NK-92 treated with Interleukin-12 subunit alpha and Interleukin-12 subunit beta, amount 100 ng/mL, for 24 hours (cell line): ENCODE data around the gene KRTAP7-1.

Source experiments
- DNase-seq: peaks from one replicate; lab custom pipeline; 2025; lab: John Stamatoyannopoulos, UW

The KRTAP7-1 gene, protein sequence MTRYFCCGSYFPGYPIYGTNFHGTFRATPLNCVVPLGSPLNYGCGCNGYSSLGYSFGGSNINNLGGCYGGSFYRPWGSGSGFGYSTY

DNA sequence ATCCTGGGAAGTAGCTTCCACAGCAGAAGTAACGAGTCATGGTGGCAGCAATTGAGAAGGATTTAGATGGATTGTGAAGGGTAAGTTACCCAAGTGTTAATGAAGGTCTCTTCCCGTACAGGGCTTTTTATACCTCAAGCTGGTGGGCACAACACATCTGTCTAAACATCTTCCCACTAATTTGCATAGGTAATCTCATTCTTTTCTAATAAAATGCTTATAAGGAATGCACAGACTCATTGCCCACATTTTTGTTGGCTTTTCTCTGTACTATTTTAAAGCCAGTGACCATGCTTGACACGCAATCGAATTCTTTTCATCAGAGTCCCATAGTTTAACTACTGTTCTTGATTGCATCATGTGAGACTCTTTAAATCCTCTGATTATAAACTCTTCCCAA, at the start of gene KRTAP7-1:
KRTAP7-1 (minus strand) TSS at position 101 of the 400 bp plus-strand sequence; CDS start at position 40, 61 bp downstream.
- no peak for DNase-seq

DNA sequence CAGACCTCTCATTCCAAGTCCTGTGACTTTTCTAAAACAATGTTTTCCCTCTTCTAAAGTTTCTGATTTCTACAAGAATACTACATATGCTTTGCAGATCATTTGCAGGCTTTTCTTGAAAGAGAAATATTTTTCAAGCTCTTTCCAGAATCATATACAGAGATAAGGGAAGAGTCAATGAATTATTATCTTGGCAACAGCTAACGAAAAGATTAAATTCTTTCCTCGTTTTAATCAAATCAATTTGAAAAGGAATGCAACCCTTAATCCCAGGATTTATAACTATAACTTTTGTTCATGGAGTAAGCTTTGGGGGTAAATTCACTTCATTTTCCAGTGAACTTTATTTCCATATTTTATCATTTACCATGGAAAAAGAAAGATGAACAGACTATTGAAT, 45.0 kb upstream of the KRTAP7-1 start:
- no peak for DNase-seq

DNA sequence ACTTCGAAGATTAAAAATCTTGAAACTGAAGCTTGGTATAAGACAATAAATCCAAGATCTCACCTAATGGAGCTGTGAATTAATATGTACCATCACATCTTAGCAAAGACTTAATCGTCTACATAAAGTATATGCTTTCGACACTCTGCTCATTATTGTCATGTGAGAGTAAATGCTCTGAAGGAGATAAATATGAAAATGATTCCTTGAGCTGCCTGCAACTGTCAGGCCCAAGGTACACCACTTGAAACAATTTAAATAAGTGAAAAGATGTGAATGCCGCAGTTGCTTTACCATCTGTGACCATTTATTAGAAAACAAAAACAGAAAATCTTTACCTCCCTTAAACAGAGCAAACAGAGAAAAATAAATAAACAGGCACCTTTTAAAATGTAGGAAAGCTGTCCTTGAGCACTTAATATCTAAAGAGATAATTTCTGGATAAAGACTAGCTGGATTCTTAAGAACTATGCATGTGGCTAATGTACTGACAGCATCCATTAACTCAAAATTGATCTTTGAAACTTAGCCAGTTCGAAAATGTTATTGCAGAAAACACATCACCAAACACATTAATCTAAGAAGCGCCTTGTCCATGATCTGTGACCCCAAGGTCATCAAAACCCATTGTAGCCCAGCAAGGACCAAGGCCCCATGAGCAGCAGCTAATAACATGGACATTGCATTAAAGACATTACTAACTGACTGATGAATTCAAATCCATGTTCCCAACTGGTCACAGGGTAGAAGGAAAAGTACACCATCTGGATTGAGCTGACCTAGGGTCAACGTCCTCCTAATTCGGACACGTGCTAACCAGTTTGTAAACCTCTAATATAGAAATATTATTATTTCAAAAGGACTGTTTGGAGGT, 18.3 kb upstream of the KRTAP7-1 start:
- DNase-seq = no peak

DNA sequence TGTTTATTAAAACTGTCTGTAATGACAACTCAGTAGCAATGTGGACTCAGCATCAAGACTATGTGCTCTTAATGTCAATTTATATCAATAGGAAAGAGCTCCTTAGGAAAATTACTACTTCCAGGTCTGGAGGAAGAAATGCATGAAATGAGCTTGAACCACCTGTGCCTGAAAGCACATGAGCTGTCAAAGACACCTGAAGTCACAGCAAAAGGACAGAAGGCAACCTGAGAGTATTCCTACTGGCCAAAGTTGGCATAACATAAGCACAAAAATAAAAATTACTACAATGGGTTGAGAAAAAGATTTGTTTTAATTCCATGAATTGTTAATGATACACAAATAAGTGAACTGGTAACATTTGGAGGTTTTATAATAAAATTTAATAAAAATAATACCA, 13.4 kb upstream of the KRTAP7-1 start:
- DNase-seq = no peak

DNA sequence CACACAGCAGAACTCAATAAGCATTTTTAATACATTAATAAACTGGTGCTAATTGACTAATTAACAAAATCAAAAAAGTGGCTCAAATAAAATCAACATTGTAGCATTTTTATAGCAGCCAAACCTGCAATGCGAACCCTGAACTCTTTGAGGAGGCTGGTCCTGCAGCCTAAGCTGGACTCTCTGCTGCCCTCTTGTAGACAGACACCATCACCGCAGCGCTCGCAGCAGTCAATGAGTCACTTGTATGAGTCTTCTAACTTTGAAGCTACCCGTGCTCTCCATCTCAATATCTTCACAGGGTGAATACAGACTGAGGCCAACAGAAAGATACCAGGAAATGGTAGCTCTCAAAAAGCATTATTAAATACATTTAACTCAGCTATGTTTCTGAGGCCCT, 9.7 kb upstream of the KRTAP7-1 start:
- DNase-seq = peak; percentile 23

DNA sequence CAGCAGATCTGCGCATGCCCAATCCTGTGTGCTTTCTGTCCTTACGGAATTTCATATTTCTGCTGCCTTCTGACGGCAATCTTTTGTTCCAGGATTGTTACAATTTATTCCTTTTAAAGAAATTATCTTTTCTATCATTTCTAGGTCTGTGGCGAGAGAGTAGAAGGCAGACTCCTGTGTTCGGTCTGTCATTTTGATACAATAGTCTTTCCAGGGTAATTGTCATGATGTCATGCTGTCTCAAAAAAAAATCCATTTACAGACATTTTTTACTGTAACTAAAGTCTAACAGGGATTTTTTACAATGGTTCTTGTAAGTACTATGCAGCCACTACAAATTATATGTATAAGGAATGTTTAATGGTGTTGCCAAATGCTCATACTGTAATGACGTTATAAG, 9.0 kb upstream of the KRTAP7-1 start:
- no peak for DNase-seq

DNA sequence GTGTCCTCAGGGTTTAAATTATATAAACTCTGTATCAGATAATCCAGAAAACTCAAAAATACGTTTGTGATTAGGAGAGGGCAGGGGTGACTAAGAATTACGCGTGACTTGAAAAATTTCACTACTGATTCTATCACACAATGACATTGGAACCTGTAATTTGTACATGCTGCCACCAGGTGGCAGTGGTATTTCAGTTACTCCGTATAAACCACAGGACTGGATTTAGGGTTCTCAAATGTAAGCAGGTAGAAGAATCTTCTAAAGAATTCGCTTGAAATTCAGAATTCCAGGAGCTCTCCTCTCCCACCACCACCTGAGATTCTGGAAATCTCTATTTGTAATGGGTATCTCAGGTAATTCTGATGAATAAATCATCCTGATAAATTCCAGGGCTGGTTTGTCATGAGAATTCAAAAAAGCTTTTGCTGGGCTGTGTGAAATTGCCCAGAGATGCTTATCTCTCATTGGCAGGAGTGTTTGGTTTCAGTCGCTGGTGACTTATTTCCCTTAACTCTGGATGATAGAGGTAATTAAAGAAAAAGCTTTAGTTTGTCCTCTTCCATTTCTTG, 1.7 kb upstream of the KRTAP7-1 start:
- peak; percentile 21 for DNase-seq

DNA sequence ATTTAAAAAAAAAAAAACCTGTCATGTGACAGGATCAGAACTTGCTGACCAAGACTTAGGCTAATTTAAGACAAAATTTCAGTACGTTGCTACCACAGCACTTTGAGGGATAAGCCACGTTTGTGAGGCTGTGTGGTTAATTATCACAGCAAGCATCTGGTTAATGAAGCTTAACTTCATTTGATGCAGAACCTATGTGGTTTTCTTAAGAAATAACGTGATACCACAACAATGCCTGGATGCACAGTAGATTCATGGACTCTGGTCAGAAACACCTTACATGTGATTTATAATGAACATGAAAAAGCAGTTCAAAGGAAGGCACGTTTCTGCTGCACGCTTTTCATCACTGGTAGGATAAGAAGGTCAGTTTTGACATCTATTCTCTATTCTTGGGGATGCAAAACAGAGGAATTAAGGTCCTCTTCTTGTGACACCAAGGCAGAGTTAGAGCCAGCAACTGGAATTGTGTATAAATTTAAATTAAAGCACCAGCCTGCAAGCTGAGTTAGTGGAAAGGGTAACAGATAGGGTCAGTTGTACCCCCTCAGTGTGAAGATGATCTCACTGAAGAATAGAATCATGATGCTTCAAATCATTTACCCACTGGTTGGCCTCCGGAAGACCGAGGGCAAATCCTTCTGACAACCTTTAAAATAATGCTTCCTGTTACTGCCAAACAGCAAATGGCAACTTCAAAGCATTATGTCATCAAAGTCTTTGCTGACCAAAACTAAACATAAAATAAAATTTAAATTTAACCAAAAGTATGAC, 10.5 kb downstream of the KRTAP7-1 start:
- no peak for DNase-seq

DNA sequence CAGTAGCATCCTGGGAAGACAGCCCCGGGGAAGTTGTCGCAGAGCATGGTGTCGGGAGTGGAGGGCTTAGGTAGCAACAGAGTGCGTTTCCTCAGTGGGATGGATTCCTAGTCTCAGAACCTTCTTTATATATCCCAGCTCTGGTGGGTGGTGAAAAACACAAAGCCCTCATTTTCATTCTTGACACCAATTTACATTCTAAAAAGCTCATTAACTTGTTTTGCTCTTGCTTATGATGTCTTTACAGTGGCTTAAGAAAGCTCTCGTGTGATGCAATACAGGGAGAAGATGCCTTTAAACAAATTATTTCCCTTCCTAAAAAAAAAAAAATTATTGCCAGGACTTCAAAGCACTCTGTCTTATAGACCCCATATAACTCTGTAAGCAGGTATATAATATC, 16.4 kb downstream of the KRTAP7-1 start, which contains the start of gene KRTAP8-1:
KRTAP8-1 (minus strand) TSS at position 101 of the 400 bp plus-strand sequence; CDS start at position 47, 54 bp downstream.
- DNase-seq = no peak

DNA sequence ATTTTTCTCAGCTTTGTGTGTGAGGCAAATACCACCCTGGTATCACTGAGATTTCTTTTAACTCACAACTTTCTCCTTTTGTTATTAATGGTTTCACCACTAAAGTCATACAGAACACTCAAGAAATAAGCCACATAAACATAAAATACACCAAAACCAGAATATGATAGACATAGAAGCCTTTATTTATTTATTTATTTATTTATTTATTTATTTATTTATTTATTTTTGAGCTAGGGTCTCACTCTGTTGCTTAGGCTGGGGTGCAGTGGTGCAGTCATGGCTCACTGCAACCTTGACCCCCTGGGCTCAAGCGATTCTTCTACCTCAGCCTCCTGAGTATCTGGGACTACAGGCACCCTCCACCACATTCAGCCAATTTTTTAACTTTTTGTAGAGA, 29.0 kb downstream of the KRTAP7-1 start:
- DNase-seq = no peak

DNA sequence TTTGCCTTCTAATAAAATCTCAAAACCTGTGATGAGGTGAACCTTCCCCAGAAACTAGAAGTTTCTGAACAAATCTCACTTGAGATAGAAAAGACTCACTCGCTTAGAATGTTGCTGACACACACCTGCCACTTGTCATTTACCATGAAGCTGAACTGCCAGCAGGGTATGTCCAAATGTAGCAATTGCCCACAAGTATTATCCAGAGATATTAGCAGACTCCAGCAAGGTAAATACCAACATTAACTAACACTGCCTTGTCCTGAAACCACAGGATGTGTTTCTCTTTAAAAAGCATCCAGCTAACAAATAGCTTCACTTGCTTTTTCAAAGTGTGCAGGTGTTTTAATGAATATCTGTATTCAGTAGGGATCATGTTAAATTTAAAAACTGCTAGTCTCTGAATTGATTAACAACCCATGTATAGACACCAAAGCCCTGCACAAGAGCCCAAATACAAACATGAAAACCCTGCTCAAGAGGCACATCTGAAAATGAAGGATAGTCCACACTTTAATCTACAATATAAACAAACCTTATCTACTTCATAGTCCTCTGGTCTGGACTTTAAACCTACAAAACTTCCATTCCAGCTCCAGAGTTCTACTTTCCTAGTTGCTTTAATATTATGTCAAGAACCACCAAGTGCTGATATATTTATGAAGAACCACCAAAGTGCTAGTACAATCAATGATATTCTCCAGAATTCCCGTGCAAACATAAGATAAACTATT, 35.8 kb downstream of the KRTAP7-1 start:
- DNase-seq = no peak

DNA sequence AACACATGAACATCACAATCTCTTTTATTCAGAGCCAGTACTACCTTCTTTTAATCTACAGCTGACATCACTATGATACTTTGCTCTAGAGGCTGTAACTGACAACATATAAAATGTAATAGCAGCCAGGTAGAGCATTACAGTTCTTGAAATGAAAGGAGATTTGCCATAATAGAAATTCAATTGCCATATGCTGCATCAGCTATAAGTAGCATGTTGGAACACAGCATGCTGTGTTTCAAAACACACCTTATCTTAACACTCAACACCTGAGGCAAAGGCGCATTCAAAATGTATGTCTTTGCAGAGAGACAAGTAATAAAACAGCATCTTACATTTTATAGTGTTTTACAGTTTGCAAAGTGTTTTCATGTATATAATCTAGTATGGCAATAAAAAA, 50.3 kb downstream of the KRTAP7-1 start:
- DNase-seq = no peak
